GM19438 (cell line): ENCODE measurements around the gene GALK2.

Experiments used
- ATAC-seq: cut with Tn5 transposase; IDR thresholded peaks from one replicate; pipeline ENCODE4 v1.9.1; 2021; ENCODE audit warnings: low read depth; ENCODE audit not compliant: unreplicated experiment

Gene GALK2

GRCh38 chr15:49273734-49274318 lies 103.8 kb downstream of the GALK2 start:
- ATAC-seq: no peak

- no peak for ATAC-seq
Measured at GRCh38 chr15:49278751-49279150, 108.7 kb downstream of the GALK2 start.

DNA sequence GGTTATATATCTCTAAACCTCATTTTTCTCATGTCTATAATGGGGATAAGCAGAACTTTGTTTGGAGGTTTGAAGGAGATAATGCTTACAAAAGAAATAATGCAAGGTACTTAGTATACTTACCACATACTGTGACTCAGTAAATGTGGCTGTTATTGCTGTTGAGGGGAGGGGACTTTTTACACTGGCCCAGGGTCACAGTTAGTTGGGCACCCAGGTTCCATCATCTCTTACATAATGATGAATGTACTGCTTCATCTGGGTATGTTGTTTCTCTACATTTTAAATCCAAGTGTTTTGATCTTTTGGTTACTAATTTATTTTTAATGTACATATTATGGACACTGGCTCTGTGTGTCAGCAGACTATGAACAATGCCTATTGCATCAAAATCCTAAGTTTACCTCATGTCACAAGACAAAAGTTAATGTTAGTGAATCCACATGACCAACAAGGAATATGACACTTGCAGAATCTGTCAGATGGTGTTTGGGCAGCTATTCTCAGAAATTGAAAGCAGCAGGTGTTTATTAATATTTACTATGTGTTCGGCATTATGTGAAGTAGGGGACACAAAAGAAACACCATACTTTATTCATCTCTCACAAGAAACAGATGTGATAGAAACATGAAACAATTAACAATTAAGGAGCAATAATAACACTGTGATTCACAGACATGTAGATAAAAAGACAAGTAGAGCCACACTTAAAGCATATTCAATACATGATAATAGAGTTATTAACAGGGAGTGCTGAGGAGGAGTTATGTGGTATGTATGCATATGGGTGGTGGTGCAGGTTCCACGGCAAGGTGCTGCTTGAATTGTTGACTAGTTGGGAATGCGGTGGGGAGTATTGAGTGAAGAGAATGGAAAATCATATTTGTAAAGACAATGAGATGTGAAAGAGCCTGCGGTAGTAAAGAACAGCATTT lies 109.7 kb downstream of the GALK2 start:
- no peak for ATAC-seq

DNA sequence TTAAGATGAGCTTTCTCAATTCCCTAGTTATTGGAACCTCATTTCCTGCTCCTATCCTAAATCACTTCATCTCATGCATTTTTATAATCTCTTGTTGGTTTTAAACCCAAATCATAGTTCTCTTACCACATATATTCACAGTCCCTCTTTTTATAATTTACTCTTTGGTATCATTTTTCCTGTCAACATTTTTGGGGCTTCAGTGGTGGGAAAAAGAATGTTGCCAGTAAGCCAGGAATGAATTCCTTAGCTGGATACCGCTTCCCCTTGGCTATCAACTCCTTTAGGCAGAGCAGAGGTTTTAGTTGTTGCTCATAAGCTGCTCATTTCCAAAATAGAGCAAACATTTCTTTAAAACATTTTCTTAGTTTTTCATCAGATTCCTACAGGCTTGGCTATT lies 112.3 kb downstream of the GALK2 start:
- no peak for ATAC-seq

DNA sequence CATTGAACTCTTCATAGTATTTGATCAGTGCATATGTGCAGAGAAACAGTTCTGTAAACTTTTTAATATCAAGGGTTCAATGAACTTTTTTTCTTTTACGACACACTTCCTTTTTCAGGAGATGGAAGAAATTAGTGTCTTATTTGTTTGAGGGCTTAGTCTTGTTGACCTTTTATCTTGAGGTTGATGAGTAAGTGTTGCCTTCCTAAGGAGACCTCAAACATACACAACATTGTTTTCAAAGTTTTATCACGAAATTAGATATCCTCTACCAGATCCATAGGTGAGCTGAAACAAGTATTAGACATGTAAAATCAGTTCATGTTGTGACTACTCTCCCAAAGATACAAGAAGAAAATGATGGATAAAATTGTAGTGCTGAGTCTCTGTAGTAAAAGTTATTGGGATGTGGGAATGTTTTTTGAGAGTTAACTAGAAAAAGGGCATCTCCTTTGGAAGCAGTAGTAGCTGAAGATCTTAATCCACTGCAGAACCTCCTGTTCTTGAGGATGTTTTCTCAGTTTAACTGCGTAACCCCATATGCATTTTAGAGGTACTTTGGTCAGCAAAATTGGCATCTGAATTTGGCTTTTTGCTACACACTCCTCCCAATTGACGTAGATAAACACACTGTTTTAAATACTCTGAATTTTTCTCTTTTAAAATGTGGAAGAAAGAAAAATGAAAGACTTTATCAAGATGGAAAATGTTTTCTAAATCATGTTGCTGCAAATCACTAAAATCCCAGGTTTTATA lies 116.8 kb downstream of the GALK2 start:
- ATAC-seq: no peak

DNA sequence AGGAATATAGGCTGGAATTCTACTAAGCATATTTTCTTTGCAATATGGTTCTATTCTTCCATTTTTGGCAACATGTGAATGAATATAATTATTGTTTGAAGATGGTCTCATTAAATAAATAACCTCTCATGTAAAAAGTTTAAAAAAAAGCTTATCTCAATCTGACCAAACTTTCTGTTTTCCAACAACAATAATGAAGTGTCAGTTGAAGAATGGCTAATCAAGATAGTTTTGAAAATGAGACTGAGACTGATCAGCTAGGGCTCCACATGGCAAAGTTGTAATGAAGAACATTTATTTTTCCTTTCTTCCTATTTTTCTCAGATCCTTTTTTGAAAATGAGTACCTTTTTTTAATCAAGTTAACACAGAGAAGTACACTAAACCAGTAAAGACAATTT lies 117.4 kb downstream of the GALK2 start:
- ATAC-seq: no peak

- no peak for ATAC-seq
Measured at GRCh38 chr15:49288391-49288790, 118.3 kb downstream of the GALK2 start.

DNA sequence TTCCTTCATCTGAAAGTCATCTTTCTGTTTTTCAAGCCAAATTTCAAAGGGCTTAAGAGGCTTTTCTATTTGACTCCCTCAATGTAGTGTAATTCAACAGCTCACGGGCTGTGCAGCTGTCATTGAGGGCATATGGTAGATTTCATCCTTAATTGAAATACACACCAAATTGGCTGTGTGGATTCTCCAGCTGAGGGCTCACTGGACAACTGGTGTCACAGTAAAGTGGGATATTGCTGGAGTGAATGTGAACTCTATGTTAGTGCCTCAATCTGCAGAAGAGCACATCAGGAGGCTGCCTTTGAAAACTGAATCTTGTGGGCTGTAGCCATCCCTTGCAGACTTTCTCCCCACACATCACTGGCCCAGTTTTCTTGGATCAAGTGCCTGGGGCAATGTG lies 120.1 kb downstream of the GALK2 start:
- no peak for ATAC-seq

GRCh38 chr15:49293941-49294340 lies 123.9 kb downstream of the GALK2 start:
- ATAC-seq: no peak

DNA sequence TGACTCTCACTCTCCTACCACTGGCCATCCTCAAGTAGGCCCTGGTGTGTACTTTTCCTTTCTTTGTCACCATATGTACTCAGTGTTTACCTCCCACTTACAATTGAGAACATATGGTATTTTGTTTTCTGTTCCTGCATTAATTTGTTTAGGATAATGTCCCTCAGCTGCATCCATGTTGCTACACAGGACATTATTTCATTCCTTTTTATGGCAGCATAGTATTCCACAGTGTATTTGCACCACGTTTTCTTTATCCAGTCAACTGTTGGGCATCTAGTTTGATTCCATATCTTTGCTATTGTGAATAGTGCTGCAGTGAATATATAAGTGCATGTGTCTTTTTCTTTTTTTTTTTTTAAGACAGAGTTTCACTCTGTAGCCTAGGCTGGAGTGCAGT lies 126.2 kb downstream of the GALK2 start:
- ATAC-seq: no peak

DNA sequence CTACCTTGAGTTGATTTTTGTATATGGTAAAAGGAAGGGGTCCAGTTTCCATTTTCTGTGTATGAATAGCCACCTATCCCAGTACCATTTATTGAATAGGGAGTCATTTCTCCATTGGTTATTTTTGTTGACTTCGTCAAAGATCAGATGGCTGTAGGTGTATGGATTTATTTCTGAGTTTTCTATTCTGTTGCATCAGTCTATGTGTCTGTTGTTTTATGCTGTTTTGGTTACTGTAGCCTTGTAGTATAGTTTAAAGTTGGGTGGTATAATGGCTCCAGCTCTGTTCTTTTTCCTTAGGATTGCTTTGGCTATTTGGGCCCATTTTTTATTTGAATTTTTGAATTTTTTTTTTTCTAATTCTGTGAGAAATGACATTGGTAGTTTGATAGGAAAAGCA lies 127.5 kb downstream of the GALK2 start:
- no peak for ATAC-seq

GRCh38 chr15:49300856-49301255 lies 130.8 kb downstream of the GALK2 start:
- ATAC-seq: no peak

- no peak for ATAC-seq
Measured at GRCh38 chr15:49301562-49301961, 131.5 kb downstream of the GALK2 start.

- ATAC-seq: no peak
Measured at GRCh38 chr15:49303003-49303402, 133.0 kb downstream of the GALK2 start.

GRCh38 chr15:49306551-49306950 lies 136.5 kb downstream of the GALK2 start:
- ATAC-seq: no peak

- ATAC-seq: no peak
Measured at GRCh38 chr15:49308686-49309085, 138.6 kb downstream of the GALK2 start.

DNA sequence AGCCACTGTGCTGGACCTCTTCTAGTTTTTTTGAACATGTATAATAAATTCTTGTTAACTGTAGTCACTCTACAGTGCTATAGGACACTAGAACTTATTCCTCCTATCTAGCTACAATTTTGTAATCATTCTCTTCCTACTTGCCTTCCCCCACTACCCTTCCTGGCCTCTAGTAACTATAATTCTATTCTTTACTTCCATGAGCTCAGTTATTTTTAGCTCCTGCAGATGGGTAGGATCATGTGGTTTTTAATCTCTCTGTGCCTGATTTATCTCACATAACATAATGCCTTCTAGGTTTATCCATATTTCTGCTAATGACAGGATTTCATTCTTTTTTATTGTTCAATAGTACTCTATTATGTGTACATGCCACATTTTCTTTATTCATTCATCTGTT lies 139.8 kb downstream of the GALK2 start:
- ATAC-seq: no peak

GRCh38 chr15:49313650-49314049 lies 143.6 kb downstream of the GALK2 start:
- no peak for ATAC-seq

GRCh38 chr15:49314716-49315115 lies 144.7 kb downstream of the GALK2 start:
- no peak for ATAC-seq

- no peak for ATAC-seq
Measured at GRCh38 chr15:49315391-49315823, 145.4 kb downstream of the GALK2 start.

DNA sequence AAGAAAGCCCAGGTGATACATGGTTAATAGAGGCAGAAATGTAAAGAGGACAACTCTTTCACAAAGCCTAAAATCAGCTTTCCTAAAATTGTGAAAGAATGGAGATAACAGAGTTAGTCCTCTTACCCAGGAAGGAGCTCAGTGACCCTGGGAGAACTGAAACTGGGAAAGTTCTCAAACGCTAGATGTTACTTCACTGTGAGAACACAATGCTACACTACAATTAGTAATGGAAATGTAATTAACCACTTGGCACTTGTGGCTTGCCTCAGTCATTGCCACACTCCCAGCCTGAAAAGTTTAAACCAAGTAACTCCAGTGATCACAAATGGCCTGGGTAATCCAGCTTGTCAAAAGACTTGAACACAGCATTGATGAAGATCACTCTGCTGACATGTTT lies 150.3 kb downstream of the GALK2 start:
- no peak for ATAC-seq
